ENCODE results near the gene NKAIN2. TPM values are rescaled to one million over a fixed set of nuclear protein-coding genes. Genes with fewer than 3 reads are reported as not detected.

The NKAIN2 gene
- total RNA-seq, 1 donor from 2014 or later, result 0.56 TPM

DNA sequence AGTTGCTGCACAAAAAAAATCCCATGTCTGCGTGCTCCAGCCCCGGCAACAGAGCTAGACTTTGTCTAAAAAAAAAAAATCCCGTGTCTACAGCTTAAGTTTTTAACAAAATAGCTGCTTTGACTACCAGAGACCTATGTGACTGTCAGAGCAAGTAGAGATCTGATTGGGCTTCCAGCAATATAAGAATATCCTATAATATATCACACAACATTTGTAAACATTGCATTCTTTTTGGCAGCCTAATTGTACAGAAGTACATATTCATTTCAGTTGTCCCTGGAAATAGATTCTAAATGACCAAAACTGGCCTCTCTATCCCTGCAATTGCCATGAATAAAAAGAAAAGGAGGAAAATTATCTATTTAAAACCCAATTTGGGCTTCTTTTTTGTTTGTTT, 1019.1 kb downstream of the NKAIN2 start:
- Mint-ChIP-seq H3K27ac (ENCODE audit: unreplicated experiment) (no peak overlapping the region), H3K9me3 (ENCODE audit: unreplicated experiment) (peaks cover 1% of the 10 kb centered on the region), H3K4me3 (ENCODE audit: unreplicated experiment) (no peak overlapping the region), H3K27me3 (ENCODE audit: unreplicated experiment) (no peaks in the 10 kb centered on the region), H3K36me3 (ENCODE audit: unreplicated experiment) (no peaks in the 10 kb centered on the region), H3K4me1 (ENCODE audit: low read depth, unreplicated experiment) (no peaks in the 10 kb centered on the region)
- DNase-seq, result no peak
- TF ChIP-seq, protein P1, sequence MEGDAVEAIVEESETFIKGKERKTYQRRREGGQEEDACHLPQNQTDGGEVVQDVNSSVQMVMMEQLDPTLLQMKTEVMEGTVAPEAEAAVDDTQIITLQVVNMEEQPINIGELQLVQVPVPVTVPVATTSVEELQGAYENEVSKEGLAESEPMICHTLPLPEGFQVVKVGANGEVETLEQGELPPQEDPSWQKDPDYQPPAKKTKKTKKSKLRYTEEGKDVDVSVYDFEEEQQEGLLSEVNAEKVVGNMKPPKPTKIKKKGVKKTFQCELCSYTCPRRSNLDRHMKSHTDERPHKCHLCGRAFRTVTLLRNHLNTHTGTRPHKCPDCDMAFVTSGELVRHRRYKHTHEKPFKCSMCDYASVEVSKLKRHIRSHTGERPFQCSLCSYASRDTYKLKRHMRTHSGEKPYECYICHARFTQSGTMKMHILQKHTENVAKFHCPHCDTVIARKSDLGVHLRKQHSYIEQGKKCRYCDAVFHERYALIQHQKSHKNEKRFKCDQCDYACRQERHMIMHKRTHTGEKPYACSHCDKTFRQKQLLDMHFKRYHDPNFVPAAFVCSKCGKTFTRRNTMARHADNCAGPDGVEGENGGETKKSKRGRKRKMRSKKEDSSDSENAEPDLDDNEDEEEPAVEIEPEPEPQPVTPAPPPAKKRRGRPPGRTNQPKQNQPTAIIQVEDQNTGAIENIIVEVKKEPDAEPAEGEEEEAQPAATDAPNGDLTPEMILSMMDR (IDR thresholded peaks at IDR 0.05; ENCODE audit: partially characterized antibody, unreplicated experiment), result no peak

DNA sequence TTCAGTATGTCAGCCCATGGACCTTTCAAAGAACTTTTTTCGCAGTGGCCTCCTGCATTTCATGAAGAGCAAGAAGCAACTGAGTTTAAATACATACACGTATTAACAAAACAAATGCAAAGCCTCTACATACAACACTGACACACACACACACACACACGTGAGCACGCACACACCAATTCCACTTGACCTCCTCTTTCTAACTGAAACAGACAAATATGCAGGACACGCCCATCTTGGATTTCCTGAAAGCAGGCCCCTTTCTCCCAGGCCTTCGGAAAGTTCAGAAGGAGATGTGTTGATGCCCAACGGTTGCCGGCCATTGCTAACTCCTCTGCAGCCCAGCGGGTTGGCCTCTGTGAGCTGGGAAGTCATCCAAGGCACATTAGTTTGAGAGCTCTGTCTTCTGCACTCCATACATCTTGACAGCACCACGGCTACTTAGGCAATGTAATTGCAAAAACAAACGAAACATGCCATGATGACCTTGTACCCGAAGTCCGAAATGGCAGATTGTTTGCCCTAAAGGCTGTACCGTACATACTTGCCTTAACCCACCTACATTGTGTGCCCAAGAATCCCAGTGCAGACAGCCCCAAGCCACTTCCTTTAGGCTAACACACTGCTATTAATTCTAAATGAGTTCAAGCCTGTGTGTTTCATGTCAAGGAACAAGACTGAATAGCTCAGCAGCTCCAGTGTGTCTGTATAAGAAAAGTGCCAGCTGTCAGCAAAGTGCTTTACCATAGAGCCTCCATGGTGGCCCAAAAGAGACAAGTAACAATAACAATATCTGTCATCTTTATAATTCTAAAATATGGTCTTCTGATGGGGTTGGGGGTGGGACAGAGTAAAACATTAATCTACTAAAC, 1019.8 kb downstream of the NKAIN2 start:
- H3K9me3 Mint-ChIP-seq (ENCODE audit: unreplicated experiment), result peaks cover 1% of the 10 kb centered on the region
- no peak for DNase-seq

DNA sequence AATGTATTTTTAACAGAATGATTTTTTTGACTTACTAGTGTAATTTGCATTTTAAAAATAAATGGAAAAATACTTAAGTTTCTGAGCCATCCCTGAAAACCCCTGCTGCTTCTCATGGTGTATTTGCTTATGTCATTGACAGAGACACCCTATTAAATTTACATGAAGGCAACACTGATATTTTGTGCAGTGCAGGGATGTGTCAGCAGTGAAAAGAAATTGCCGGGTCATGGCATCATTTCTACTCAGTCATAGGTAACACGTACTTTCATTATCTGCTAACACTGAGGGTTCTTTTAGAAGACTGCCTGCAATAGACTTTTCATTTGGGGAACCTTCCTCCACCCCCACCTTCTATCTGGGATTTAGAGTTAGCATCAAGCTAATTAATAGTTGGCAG, 1021.9 kb downstream of the NKAIN2 start:
- no peak overlapping the region for H3K4me3 Mint-ChIP-seq (ENCODE audit: unreplicated experiment)
- TF ChIP-seq, protein P1 (IDR thresholded peaks at IDR 0.05; ENCODE audit: partially characterized antibody, unreplicated experiment), result no peak
- H3K4me1 Mint-ChIP-seq (ENCODE audit: low read depth, unreplicated experiment), result no peaks in the 10 kb centered on the region
- no peaks in the 10 kb centered on the region for H3K36me3 Mint-ChIP-seq (ENCODE audit: unreplicated experiment)
- H3K27me3 Mint-ChIP-seq (ENCODE audit: unreplicated experiment), result no peaks in the 10 kb centered on the region
- H3K27ac Mint-ChIP-seq (ENCODE audit: unreplicated experiment), result no peak overlapping the region
- peaks cover 1% of the 10 kb centered on the region for H3K9me3 Mint-ChIP-seq (ENCODE audit: unreplicated experiment)
- no peak for DNase-seq

More for the DNA sequence above, 1019.8 kb downstream of the NKAIN2 start:
- H3K27ac Mint-ChIP-seq (ENCODE audit: unreplicated experiment), result no peak overlapping the region
- no peaks in the 10 kb centered on the region for H3K27me3 Mint-ChIP-seq (ENCODE audit: unreplicated experiment)
- no peaks in the 10 kb centered on the region for H3K4me1 Mint-ChIP-seq (ENCODE audit: low read depth, unreplicated experiment)
- H3K36me3 Mint-ChIP-seq (ENCODE audit: unreplicated experiment), result no peaks in the 10 kb centered on the region
- TF ChIP-seq, protein P1 (IDR thresholded peaks at IDR 0.05; ENCODE audit: partially characterized antibody, unreplicated experiment), result no peak
- no peak overlapping the region for H3K4me3 Mint-ChIP-seq (ENCODE audit: unreplicated experiment)

DNA sequence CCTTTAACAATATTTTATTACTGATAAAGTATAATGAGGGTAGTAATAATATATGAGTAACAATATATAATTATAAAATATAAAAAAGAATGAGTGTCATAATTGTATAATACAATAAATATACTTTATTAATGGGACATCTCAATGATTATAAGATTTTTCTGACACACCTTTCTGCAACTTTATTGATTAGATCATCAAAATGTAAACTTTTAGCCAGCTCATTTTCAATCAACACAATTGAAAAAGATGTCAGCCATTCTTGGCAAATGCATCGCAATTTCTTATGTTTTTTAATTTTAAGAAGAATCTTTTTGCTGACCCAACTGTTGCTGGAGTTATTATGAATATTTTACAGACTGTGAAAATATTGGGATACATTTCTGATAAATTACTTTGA, 1026.2 kb downstream of the NKAIN2 start:
- Mint-ChIP-seq H3K27ac (ENCODE audit: unreplicated experiment) (no peak overlapping the region), H3K4me3 (ENCODE audit: unreplicated experiment) (no peak overlapping the region), H3K4me1 (ENCODE audit: low read depth, unreplicated experiment) (no peaks in the 10 kb centered on the region), H3K36me3 (ENCODE audit: unreplicated experiment) (no peaks in the 10 kb centered on the region), H3K27me3 (ENCODE audit: unreplicated experiment) (no peaks in the 10 kb centered on the region), H3K9me3 (ENCODE audit: unreplicated experiment) (no peaks in the 10 kb centered on the region)
- no peak for DNase-seq
- TF ChIP-seq, protein P1 (IDR thresholded peaks at IDR 0.05; ENCODE audit: partially characterized antibody, unreplicated experiment), result no peak

DNA sequence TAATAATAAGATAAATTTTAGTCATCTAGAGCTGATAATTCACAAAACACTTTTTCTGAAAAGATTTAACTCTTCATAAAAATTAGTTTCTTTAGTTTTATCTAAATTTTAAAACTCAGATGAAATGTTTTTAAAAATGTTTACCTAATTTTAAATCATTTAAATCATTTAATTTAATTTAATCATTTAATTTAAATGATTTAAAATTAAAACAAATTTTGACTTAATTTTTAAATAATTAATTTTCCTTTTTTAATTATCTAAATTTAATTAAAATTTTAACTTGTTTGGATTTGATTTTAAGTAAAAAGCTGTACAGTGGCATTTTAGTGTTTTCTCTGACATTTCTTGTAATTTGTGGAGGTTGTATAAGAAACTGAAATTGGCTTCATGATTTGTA, 1026.8 kb downstream of the NKAIN2 start:
- Mint-ChIP-seq H3K27ac (ENCODE audit: unreplicated experiment) (no peak overlapping the region), H3K4me1 (ENCODE audit: low read depth, unreplicated experiment) (no peaks in the 10 kb centered on the region), H3K9me3 (ENCODE audit: unreplicated experiment) (no peaks in the 10 kb centered on the region), H3K36me3 (ENCODE audit: unreplicated experiment) (no peaks in the 10 kb centered on the region), H3K4me3 (ENCODE audit: unreplicated experiment) (no peak overlapping the region), H3K27me3 (ENCODE audit: unreplicated experiment) (no peaks in the 10 kb centered on the region)
- DNase-seq, result no peak
- TF ChIP-seq, protein P1 (IDR thresholded peaks at IDR 0.05; ENCODE audit: partially characterized antibody, unreplicated experiment), result no peak

Measured in glutamatergic neuron (in vitro differentiated cells).